Measurements from ENCODE around the gene KAZN.

Gene KAZN

DNA sequence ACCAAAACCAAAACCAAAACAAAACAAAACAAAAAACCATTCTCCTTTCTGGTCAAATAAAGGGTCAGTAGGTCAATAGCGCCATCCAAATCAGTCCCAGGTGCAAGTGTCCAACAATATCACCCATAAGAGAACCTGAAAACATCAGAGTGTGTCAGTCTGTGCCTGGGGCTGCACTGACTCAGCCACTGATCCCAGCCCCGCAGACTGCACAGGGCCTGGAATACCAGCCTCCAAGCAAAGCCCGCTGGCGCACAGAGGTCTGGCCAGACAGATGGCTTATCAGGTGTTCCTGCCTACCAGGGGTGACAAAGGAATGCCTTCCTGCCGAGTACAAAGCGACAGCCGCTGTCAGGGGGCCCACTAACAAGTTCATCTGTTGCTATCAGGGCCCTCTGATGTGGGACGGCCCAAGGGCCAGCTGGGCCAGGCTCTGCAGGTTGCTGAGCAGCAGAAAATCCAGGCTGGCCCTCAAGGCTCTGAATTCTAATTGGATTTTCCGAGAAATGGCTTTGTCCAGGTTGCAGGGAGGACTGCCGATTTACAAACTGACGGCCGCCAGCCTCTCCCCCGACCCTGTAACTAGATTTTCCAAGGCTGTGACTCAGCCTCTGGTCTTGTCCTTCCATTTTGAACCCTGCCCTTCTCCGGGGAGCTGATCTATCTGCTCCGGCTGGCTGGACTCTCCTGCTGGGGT, 541.3 kb downstream of the KAZN start:
- DNase-seq (ENCODE audit: insufficient read length, low spot score) (no peak), FAIRE-seq (no peak)

DNA sequence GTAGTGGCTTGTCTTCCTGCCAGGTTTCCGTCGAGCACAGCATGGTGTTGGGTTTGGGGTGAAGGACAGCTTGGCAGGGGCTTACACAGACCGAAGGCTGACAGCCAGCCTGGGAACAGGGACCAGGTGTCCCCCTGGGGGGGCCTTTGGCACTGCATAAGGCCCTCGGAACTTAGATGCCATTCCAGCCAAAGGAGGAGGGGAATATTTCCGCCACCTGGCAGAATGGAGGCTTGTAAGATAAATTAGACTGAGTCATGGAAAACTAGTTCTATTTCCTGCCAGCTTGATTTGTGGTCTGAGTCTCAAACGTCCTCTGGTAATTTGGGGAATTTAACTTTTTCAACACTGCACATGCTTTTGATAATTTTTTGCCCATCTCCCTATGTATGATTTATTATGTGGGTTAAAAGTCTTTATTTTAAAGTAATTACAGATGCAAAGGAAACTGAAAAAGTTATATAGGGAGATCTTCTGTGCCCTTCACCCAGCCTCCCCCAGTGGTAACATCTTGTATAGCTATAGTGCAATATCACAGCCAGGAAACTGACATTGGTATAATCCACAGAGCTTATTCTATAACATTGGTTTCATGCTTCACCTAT, 543.6 kb downstream of the KAZN start:
- FAIRE-seq: no peak
- no peak for DNase-seq (ENCODE audit: insufficient read length, low spot score)

DNA sequence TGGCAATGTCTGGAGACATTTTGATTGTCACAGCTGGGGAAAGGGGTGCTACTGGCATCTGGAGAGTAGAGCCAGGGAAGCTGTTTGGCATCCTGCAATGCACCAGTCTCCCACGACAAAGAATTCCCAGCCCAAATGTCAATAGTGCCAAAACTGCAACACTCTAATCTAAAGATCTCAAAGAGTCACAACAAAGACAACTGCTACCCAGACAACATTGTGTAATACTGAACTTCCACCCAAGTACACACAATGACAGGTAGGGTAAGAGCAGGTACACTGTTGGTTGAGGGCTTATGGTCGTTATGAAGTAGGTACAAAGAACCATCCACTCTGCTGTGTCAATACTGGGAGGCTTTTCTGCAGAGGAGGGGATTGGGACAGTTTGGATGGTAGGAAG, 546.8 kb downstream of the KAZN start:
- FAIRE-seq (no peak), DNase-seq (ENCODE audit: insufficient read length, low spot score) (no peak)

DNA sequence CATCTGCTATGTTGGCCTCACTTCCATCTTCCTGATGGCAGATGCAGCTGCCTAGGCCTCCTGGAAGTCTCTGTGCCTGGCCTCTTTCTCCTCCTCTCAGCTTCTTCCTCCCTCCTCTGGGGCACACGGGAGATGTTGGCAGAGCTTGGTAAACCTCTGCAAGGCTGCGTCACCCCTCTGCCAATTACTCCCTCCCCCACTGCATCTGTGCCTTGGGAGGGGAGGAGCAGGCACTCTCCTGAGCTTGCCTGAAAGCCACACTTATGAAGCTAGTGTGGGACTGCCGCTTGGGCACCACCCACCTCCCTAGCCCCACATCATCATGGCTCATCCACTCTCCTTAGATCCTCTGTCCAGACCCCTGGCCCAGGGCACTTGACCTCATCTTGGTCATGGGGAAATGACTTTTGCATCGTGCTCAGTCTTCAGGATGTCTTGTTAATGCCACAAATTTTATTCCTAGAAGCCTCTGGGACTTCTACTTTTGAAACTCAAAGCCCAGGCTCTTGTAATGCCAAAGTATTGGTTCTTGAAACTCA, 547.7 kb downstream of the KAZN start:
- no peak for FAIRE-seq
- no peak for DNase-seq (ENCODE audit: insufficient read length, low spot score)

DNA sequence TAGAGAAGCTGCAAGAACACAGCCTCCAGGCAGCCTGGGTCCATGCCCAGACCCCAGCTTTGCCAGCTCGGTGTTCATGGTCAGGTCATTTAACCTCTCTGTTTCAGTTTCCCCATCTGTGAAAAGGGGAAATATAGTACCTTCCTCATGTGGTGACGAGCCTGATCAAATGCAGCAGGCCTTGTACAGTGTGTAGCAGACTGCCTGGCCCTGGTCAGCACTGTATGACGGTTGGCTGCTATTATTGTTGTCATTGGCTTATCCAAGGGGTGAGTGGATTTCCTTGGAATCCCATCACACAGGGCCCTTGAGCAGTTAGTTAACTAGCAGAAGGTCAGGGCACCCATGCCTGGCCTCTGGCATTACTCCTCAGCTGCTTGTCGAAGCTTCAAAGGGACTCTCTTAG, 548.5 kb downstream of the KAZN start:
- DNase-seq (ENCODE audit: insufficient read length, low spot score): no peak
- FAIRE-seq: no peak

DNA sequence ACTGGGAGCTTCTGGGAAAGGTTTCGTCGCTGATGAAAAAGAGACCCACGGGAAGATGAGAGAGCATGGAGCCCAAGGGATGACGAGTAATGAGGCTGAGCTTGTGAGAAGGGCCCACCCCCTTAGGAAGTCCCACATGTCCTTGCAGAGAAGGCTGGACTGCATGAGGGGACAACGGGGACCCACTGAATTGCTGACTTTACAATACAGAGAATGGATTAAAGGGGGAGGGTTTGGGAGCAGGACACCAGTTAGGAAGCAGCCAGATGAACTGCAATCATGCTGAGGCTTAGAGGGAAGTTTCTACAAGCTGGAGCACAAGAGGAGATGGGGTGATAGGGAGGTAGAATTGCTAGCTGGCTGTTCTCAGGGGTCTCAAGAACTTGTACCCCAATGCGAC, 549.5 kb downstream of the KAZN start:
- no peak for DNase-seq (ENCODE audit: insufficient read length, low spot score)
- no peak for FAIRE-seq

DNA sequence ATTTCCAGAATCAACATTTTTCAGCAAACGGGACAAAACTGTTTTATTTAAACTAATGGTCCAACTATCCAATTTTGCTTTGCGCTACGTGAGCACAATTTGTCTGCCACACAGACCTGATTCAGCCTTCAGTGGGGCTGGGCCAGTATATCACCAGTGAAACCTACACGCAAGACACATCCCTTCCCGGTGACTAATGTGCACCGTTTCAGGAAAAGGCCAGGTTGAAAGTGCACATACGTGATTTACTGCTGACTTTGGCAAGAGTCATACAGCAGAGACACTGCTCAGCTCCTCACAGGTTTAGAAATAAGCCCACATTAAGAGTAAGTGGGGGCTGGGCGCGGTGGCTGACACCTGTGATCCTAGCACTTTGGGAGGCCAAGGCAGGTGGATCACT, 550.0 kb downstream of the KAZN start:
- DNase-seq (ENCODE audit: insufficient read length, low spot score) (no peak), FAIRE-seq (no peak)

DNA sequence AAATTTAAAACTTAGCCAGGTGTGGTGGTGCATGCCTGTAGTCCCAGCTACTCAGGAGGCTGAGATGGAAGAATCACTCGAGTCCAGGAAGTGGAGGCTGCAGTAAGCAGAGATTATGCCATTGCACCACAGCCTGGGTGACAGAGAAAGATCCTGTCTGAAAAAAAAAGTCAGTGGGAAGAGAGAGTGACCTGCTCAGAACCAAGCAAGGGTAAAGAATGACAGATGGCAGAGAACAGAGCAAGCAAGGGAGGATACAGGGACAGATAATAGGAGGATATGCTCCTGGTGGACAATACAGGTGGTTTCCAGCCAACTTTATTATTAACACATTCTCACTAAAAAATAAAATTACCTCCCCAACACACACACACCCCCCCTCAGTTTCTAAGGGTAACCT, 550.5 kb downstream of the KAZN start:
- no peak for FAIRE-seq

DNA sequence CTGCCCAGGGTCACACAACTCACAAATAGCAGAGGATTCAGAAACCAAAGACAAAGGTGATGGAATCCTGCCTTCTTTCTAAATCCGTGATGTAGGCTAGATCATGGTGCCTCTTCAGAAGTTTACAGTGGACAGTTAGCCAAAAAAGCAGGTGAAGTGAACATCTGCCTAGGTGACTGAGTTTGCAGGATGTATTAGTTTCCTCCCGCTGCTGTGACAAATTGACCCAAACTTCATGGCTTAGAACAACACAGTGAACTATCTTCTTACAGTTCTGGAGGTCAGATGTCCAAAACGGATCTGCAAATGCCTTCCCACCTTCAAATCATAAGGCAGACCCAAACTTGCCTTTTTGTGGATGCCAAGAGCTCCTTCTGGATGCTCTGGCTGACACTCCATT, 551.9 kb downstream of the KAZN start:
- FAIRE-seq (no peak), DNase-seq (ENCODE audit: insufficient read length, low spot score) (no peak)

More for the DNA sequence above, 550.5 kb downstream of the KAZN start:
- DNase-seq (ENCODE audit: insufficient read length, low spot score): no peak

DNA sequence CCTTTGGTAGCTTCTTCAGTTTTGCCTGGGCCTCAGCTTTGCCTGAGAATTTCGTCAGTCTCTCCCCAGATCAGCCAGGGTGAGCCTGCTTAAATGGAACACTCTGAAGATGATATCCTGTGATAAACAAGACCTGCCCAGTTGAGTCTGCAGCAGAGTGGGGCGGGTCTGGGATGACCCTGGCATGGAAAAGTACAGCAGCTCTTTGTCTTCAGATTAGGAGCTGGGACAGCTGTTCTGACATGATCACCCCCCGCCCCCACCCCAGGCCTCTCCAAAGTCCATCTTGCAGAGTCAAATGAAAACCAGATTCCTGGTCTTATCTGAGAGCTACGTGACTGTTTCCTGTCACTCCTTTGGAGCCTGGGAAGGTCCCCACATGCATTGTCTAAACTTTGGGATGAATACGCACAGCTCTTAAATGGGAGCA, 552.9 kb downstream of the KAZN start:
- no peak for DNase-seq (ENCODE audit: insufficient read length, low spot score)
- FAIRE-seq: no peak

DNA sequence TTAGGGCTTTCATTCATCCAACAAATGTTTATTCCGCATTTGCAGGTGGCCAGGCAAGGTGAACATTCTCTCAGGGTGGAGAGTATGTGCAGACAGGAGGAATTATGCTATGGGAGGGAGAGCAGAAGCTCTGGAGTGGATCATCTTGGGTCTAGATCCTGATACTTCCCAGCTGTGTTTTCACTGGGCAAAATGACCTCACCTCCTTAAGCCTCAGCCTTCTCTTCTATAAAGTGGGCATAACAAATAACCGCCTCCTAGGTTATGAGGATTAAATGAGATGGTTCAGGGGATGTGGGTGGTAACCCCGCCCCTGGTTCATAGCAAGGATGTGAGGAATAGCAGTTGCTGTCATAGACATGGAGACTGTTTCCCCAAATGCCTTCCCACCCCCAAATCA, 553.4 kb downstream of the KAZN start:
- DNase-seq (ENCODE audit: insufficient read length, low spot score): no peak
- FAIRE-seq: no peak

DNA sequence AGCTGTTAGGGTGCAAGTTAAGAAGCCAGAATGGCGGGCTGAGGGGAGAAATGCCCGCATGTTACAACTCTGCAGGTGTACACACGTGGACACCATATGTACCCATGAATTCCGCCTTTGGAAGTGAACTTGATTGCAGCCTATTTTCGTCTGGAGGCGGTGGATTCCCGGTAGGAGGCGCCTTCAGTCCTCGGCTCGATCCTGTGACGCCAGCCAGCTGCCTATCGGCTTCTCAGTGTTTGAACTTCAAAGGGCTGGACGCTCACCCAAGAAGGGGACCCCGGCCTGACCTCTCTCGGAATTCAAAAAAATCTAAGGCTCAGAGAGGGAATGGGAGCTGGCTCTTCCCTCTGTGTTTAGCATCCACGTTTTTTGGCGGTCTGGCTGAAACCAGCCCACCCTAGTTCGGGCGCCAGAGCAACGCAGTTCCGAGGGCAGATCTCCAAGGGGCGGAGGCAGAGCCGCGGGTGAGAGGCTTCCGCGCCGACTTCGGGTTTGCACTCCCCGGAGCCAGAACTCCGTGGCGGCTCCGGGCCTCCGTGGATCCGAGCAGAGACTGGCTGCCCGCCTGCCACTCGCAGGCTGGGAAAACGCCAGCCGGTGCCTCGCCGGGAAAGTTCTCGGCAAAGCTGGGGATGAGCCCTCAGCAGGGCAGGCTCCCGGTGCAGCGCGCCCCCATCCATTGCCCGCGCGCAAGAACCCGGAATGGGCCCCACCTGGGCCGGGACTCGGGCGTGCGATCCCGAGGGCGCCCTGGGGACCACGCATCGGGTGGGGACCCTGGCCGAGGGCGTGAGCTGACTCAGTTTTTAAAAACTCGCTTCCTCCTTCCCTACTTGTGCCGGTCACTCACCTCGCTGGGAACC, 554.1 kb downstream of the KAZN start:
- FAIRE-seq (no peak), DNase-seq (ENCODE audit: insufficient read length, low spot score) (no peak)

DNA sequence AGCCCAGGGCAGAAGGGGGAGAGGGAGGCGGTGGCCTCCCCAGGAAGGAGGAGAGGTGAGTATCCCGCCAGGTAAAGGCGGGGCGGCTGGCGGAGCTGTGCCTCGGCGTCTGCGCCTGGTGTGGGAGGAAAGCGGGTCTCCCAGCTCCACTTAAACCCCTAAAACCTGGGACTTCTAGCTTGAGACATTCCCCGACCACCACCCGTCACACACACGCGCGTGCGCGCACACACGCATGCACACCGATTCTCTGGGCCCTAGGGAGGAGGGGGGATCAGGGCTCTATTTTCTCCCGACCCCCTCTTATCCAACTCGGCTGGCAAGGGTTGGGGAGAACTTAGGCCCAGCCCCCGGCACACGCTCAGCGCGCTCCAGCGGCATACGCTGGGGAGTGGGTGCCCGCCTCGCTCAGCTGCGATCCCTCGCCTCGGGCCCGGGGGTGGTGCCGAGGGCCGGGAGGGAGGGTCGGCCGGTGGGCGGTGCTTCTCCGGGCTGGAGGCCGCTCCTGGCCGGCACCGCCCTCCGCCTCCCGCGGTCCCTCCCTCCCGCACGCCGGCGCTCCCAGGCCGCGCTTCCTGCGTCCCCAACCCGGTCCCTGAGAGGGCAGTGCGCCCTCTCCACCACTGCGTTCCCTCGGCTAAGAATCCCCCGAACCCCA, 554.8 kb downstream of the KAZN start, which contains the start of gene TMEM51:
Gene TMEM51, plus strand, starts transcription at position 564 of the 658 bp plus-strand sequence. CDS start 61,341 bp downstream, outside the sequence.
- FAIRE-seq (no peak), DNase-seq (ENCODE audit: insufficient read length, low spot score) (no peak)

DNA sequence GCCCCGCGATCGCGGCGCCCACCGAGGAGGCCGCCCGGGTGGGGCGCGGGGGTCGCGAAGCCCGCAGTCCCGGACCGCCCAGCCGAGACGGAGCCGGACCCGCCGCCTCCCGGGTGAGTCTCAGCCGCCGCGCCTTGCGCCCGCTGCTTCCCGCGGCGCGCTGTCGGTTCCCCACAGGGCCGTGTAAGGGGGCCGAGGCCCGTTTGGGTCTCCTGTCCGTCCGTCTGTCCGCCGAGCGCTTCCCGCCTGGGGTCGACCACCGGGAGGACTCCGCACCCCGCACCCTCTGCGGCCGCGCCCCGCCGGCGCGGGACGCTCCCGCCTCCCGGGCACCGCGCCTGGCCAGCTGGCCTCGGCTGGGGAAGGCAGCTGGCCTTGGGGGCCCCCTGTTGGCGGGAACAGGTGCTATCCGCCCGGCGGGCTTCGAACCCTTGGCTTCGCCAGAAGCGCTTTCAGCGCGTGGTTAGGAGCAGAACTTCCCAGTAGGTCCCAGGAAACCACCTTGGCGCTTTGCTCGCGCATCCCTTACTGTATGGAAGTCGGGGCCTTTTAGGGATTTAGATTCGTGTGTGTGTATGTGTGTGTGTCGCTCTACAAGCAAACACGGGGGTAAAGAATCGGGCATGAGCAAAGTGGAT, 555.5 kb downstream of the KAZN start:
- DNase-seq (ENCODE audit: insufficient read length, low spot score) (no peak), FAIRE-seq (no peak)

DNA sequence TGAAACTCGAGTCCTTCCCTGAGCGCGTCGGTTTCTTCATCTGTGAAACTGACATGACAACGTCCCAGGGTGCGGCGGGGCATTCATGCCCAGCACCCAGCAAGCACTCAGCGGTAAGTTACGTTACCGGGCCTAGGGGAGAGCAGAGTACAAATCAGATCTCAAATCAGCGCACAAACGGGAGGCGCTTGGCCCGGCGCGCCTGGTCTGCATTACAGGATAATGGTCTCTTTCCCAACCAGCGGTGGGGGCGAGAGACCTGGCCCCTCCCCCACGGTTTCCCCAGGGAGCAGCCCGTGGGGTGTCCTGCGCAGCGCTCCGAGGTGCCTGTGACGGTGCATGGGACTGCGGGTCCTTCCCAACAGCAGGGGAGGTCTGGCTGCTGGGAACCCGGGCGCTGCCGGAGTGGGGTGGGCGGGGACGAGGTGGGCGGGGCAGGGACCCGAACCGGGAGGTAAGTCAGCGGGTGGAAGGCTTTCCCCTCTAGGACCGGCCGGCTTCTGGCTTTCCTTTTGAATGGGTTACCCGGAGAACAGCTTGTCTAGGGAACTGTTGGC, 556.1 kb downstream of the KAZN start:
- DNase-seq (ENCODE audit: insufficient read length, low spot score) (no peak), FAIRE-seq (no peak)

DNA sequence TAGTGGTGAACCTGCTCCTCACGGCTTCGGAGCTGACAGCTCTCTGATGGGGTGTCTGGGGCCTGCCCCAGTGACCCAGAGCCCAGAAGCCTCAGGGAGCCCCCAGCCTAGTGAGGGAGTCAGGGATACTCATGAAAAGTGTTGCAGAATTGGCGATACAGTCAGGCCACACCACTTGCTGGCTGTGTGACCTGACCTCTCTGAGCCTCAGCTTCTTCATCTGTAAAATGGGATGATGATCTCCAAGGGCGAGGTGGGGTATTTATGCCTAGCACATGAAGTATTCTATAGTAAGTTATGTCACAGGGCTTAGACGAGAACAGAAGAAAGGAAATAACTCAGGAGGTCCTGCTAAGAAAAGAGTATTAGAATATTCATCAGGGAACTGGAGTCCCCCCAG, 556.7 kb downstream of the KAZN start:
- FAIRE-seq (no peak), DNase-seq (ENCODE audit: insufficient read length, low spot score) (no peak)

DNA sequence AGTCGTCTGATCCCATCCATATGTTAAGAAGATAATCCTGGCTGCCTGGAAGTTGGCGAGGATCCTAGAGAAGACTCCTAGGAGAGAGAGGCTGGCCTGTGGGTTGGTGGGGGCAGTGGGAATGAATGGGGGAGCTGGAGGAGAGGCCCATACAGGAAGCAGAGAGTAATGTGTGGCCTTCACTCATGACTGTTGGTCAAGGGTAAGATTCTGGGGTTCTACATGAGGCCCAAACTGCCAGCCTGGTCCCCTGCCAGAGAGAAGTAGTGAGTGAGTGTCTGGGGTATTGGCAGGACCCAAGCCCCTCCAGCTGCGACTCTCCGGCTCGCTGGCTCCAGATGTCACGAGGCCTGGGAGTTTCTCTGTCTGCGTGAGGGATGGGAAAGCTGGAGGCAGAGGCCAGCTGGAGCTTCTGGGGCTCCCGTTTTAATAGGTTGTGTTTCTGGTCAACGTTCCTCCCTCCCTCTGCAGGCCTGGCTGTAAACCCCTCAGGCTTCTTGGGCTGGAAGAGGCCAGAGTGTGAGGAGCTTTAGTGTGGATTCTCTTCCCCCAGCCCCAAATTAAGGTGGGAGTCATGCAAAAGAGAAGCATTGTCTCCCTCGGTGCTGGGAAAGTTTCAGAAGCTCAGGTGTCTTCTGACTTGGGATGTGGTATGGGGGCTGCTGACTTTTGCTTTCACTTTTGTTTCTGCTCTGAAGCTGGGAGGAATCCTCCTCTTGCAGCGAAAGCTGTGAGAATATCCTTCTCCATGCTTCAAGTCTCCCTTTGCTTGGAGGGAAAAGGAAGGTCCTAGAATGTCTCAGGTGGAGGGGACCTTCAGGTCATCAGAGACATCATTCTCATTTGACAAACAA, 557.6 kb downstream of the KAZN start:
- DNase-seq (ENCODE audit: insufficient read length, low spot score) (no peak), FAIRE-seq (no peak)

DNA sequence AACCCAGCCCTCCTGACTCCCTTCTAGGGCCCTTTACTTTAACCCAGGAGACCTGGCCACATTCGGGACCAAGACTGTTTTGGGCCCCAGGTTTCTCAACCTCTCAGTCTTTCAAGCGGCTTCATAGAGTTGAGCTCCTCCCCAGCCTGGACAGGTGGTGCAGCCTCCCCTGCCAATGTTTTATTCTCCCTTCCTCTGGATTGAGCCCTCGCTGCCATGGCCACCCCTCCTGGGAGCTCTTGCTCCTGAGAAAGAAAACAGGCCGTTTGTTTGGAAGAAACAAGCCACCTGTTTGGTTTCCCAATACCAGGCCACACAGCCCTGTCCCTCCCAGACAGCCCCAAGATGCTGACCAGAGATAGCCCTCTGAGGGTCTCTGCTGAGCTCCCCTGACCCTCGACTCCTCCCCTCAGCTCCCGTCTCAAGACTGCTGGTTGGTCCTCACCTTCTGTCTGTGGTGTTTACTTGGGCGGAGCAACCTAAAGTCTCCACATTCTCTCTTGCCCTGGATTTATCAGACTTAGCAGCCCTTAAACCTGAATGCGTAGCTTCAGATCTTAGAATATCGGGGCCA, 558.4 kb downstream of the KAZN start:
- DNase-seq (ENCODE audit: insufficient read length, low spot score) (no peak), FAIRE-seq (no peak)

Measured in GM19239 (cell line).